NB4 (cell line): ENCODE data around the gene TMEM258.

Experiments
- MAX ChIP-seq: IDR thresholded peaks from 2 replicates; pipeline ENCODE4 v1.6.1; 2011; ENCODE audit warnings: low read depth, low read length
- POLR2A ChIP-seq: IDR thresholded peaks from 2 replicates; pipeline ENCODE4 v1.6.1; 2011; ENCODE audit warnings: mild to moderate bottlenecking; ENCODE audit not compliant: insufficient read length; ENCODE audit errors: extremely low read depth

GRCh38 chr11:61783717-61784505, 8.5 kb downstream of the TMEM258 start:
- no peak for TF ChIP-seq POLR2A
- no peak for TF ChIP-seq MAX
